HepG2 (cell line): ENCODE data around the gene GNG7. TPM values are rescaled to one million over a fixed set of nuclear protein-coding genes. Genes with fewer than 3 reads are reported as not detected.

Experiments
- AHR ChIP-seq: IDR thresholded peaks from 2 replicates; pipeline ENCODE4 v1.6.1; 2018; ENCODE audit warnings: missing genetic modification reagents, missing compliant biosample characterization
- AKAP8 ChIP-seq: sonication (generic); formaldehyde crosslinking; IDR thresholded peaks from 2 replicates; pipeline ENCODE4 v1.5.1; 2020; ENCODE audit warnings: mild to moderate bottlenecking, missing genetic modification reagents
- CBX2 ChIP-seq, 2 experiments: fragments of 200-600 bp in 1 of 2; sonication (generic); formaldehyde crosslinking in 1 of 2; IDR thresholded peaks; 2 replicates each; pipeline versions ENCODE4 v1.7.0 to v1.8.1; 2018 to 2022; ENCODE audit warnings: low read depth in 2 of 2, low read length in 1 of 2, mild to moderate bottlenecking in 1 of 2, missing genetic modification reagents in 1 of 2
- DPF2 ChIP-seq: sonication (generic); formaldehyde crosslinking; IDR thresholded peaks from 2 replicates; pipeline ENCODE4 v1.4.0; 2020; ENCODE audit warnings: mild to moderate bottlenecking, low read depth, missing genetic modification reagents, borderline replicate concordance
- FOXK1 ChIP-seq: sonication (generic); formaldehyde crosslinking; IDR thresholded peaks from 2 replicates; pipeline ENCODE4 v1.4.0; 2020; ENCODE audit warnings: low read depth, missing genetic modification reagents, borderline replicate concordance
- KDM2A ChIP-seq: sonication (generic); formaldehyde crosslinking; IDR thresholded peaks from 2 replicates; pipeline ENCODE4 v1.4.0; 2020; ENCODE audit warnings: low read depth, missing genetic modification reagents, borderline replicate concordance
- KLF13 ChIP-seq: sonication (generic); formaldehyde crosslinking; IDR thresholded peaks from 2 replicates; pipeline ENCODE4 v1.4.0; 2020; ENCODE audit warnings: mild to moderate bottlenecking, missing genetic modification reagents
- LCORL ChIP-seq, 2 experiments: fragments of 450-650 bp in 1 of 2; sonication (generic) in 1 of 2; formaldehyde crosslinking in 1 of 2; IDR thresholded peaks; 2 replicates each; pipeline versions ENCODE4 v1.5.0 to v1.6.1; 2017 to 2020; ENCODE audit warnings: antibody characterized with exemption in 1 of 2, missing genetic modification reagents in 1 of 2
- MTA1 ChIP-seq: sonication (generic); formaldehyde crosslinking; IDR thresholded peaks from 2 replicates; pipeline ENCODE4 v1.4.0; 2020; ENCODE audit warnings: missing genetic modification reagents, mild to moderate bottlenecking, borderline replicate concordance
- MTF1 ChIP-seq: sonication (generic); formaldehyde crosslinking; IDR thresholded peaks from 2 replicates; pipeline ENCODE4 v1.5.0; 2020; ENCODE audit warnings: missing genetic modification reagents
- PAF1 ChIP-seq: IDR thresholded peaks from 2 replicates; pipeline ENCODE4 v1.6.1; 2016; ENCODE audit warnings: missing genetic modification reagents, missing compliant biosample characterization
- PAWR ChIP-seq: sonication (generic); formaldehyde crosslinking; IDR thresholded peaks from 2 replicates; pipeline ENCODE4 v1.4.0; 2020; ENCODE audit warnings: missing genetic modification reagents, mild to moderate bottlenecking, borderline replicate concordance
- POLR2A ChIP-seq, 2 experiments: IDR thresholded peaks; 2 replicates each; pipeline ENCODE4 v1.6.1; 2011; ENCODE audit warnings: low read depth in 2 of 2, low read length in 2 of 2, mild to moderate bottlenecking in 1 of 2, moderate library complexity in 1 of 2; ENCODE audit not compliant: insufficient read depth in 1 of 2
- RAD21 ChIP-seq: fragments of 450-650 bp; formaldehyde crosslinking; IDR thresholded peaks from 2 replicates; pipeline ENCODE4 v1.5.0; 2020; ENCODE audit warnings: mild to moderate bottlenecking
- SSRP1 ChIP-seq: IDR thresholded peaks from 2 replicates; pipeline ENCODE4 v1.6.1; 2016; ENCODE audit warnings: control low read depth
- TCF12 ChIP-seq, 2 experiments: fragments of 450-650 bp in 1 of 2; sonication (generic) in 1 of 2; formaldehyde crosslinking in 1 of 2; IDR thresholded peaks; 2 replicates each; pipeline versions ENCODE4 v1.6.1 to v1.8.0; 2017 to 2022; ENCODE audit warnings: antibody characterized with exemption in 1 of 2, mild to moderate bottlenecking in 1 of 2, missing genetic modification reagents in 1 of 2, moderate library complexity in 1 of 2
- TOPORS ChIP-seq: sonication (generic); formaldehyde crosslinking; IDR thresholded peaks from 2 replicates; pipeline ENCODE4 v1.8.0; 2023; ENCODE audit warnings: mild to moderate bottlenecking, missing genetic modification reagents
- TP53 ChIP-seq: sonication (generic); formaldehyde crosslinking; conservative IDR thresholded peaks from 2 replicates; pipeline ENCODE4 v1.4.0; 2020; ENCODE audit warnings: missing genetic modification reagents
- ZBTB10 ChIP-seq: sonication (generic); formaldehyde crosslinking; IDR thresholded peaks from 2 replicates; pipeline ENCODE4 v1.4.0; 2020; ENCODE audit warnings: missing genetic modification reagents, borderline replicate concordance
- ZFX ChIP-seq: sonication (generic); formaldehyde crosslinking; IDR thresholded peaks from 2 replicates; pipeline ENCODE4 v1.4.0; 2020; ENCODE audit warnings: mild to moderate bottlenecking, low read depth, missing genetic modification reagents, moderate library complexity
- ZFY ChIP-seq: sonication (generic); formaldehyde crosslinking; IDR thresholded peaks from 2 replicates; pipeline ENCODE4 v1.4.0; 2020; ENCODE audit warnings: missing genetic modification reagents
- ZNF101 ChIP-seq: sonication (generic); formaldehyde crosslinking; IDR thresholded peaks from 2 replicates; pipeline ENCODE4 v1.4.0; 2020; ENCODE audit warnings: mild to moderate bottlenecking, low read depth, missing genetic modification reagents, borderline replicate concordance
- ZNF234 ChIP-seq: sonication (generic); formaldehyde crosslinking; conservative IDR thresholded peaks from 2 replicates; pipeline ENCODE4 v1.5.1; 2020; ENCODE audit warnings: mild to moderate bottlenecking, missing genetic modification reagents
- ZNF260 ChIP-seq: sonication (generic); formaldehyde crosslinking; IDR thresholded peaks from 2 replicates; pipeline ENCODE4 v1.4.0; 2020; ENCODE audit warnings: missing genetic modification reagents, low read depth, mild to moderate bottlenecking, borderline replicate concordance
- ZNF432 ChIP-seq: sonication (generic); formaldehyde crosslinking; IDR thresholded peaks from 2 replicates; pipeline ENCODE4 v1.5.0; 2020; ENCODE audit warnings: missing genetic modification reagents, mild to moderate bottlenecking, borderline replicate concordance
- ZNF547 ChIP-seq: sonication (generic); formaldehyde crosslinking; IDR thresholded peaks from 2 replicates; pipeline ENCODE4 v1.5.1; 2020; ENCODE audit warnings: mild to moderate bottlenecking, missing genetic modification reagents
- ZNF605 ChIP-seq: sonication (generic); formaldehyde crosslinking; IDR thresholded peaks from 2 replicates; pipeline ENCODE4 v1.8.0; 2022; ENCODE audit warnings: mild to moderate bottlenecking, missing genetic modification reagents
- ZNF7 ChIP-seq: IDR thresholded peaks from 2 replicates; pipeline ENCODE4 v1.6.1; 2016; ENCODE audit warnings: missing biosample characterization, missing genetic modification reagents
- ZNF775 ChIP-seq: sonication (generic); formaldehyde crosslinking; IDR thresholded peaks from 2 replicates; pipeline ENCODE4 v1.4.0; 2020; ENCODE audit warnings: missing genetic modification reagents, mild to moderate bottlenecking, moderate library complexity, borderline replicate concordance
- polyA plus RNA-seq, 8 experiments: library from polyadenylated mRNA; depleted of rRNA in 3 of 8; stranded (reverse) in 7 of 8; unstranded in 1 of 8; fragments of >200 nt; fragmentation: Illumina TruSeq in 4 of 8; extraction: Trizol in 4 of 8; gene quantifications; 2 replicates each; pipeline versions ENCODE4 v1.2.1 to v1.2.3, GENCODE V29; 2011 to 2016; ENCODE audit warnings: low read depth in 4 of 8, missing spikeins in 1 of 8, mixed read lengths in 1 of 8; ENCODE audit not compliant: insufficient read depth in 1 of 8
- total RNA-seq, 5 experiments: library from RNA; depleted of rRNA; stranded (reverse); fragments of >200 nt; fragmentation: Illumina TruSeq; extraction: Trizol; gene quantifications; 2 replicates each; pipeline ENCODE4 v1.2.3, GENCODE V29; 2016; ENCODE audit warnings: low read depth in 1 of 5

The GNG7 gene
- total and polyA plus RNA-seq, 2 of the 13 experiments (the other 11 are each of a cell fraction or from before 2014, with no cell fraction given): 1.4 to 3.3 TPM

- peak; percentile 28; the same call in 1 of the 2 replicates for TF ChIP-seq ZBTB10 (CRISPR knock-in tag)
- TF ChIP-seq FOXK1 (CRISPR knock-in tag): no peak
- no peak for TF ChIP-seq TP53
- peak; percentile 71; the same call in 1 of the 2 replicates for TF ChIP-seq AKAP8
- TF ChIP-seq POLR2A (IDR thresholded peaks at IDR 0.05; ENCODE audit: insufficient read depth in 1 of 2, low read depth in 2 of 2, low read length in 2 of 2): peak in 1 of 2 experiments; percentile 74; a peak in 2 of 4 replicates
- TF ChIP-seq RAD21 (CRISPR knock-in tag): peak; percentile 77
- TF ChIP-seq ZFY: peak; percentile 71
- no peak for TF ChIP-seq TOPORS (CRISPR knock-in tag)
- no peak for TF ChIP-seq TCF12 (IDR thresholded peaks at IDR 0.05)
- 0 out of 2 replicates have a peak, but pooled peaks have one; percentile 21 for TF ChIP-seq TCF12 (CRISPR knock-in tag; IDR thresholded peaks at IDR 0.05)
- no peak for TF ChIP-seq ZNF7 (CRISPR knock-in tag)
- TF ChIP-seq DPF2 (CRISPR knock-in tag): peak; percentile 78
- no peak for TF ChIP-seq PAF1 (CRISPR knock-in tag)
- TF ChIP-seq CBX2 (IDR thresholded peaks at IDR 0.05; ENCODE audit: low read depth, low read length): no peak
- TF ChIP-seq CBX2 (CRISPR knock-in tag; IDR thresholded peaks at IDR 0.05; ENCODE audit: low read depth): no peak
- TF ChIP-seq LCORL (IDR thresholded peaks at IDR 0.05): peak; percentile 32; the same call in 1 of the 2 replicates
- peak; percentile 99 for TF ChIP-seq LCORL (CRISPR knock-in tag; IDR thresholded peaks at IDR 0.05)
- TF ChIP-seq ZNF605: peak; percentile 44; the same call in 1 of the 2 replicates
- no peak for TF ChIP-seq SSRP1 (CRISPR knock-in tag)
- TF ChIP-seq PAWR (CRISPR knock-in tag): no peak
- TF ChIP-seq ZNF101 (CRISPR knock-in tag): no peak
- TF ChIP-seq ZNF547 (CRISPR knock-in tag): peak; percentile 66
- peak; percentile 78; the same call in 1 of the 2 replicates for TF ChIP-seq KDM2A (CRISPR knock-in tag)
- TF ChIP-seq ZNF432 (CRISPR knock-in tag): no peak
- no peak for TF ChIP-seq KLF13 (CRISPR knock-in tag)
- no peak for TF ChIP-seq AHR (CRISPR knock-in tag)
- TF ChIP-seq ZNF260 (CRISPR knock-in tag): no peak
- TF ChIP-seq ZFX (CRISPR knock-in tag): peak; percentile 87
- no peak; the same call in 1 of the 2 replicates for TF ChIP-seq ZNF234 (CRISPR knock-in tag)
- no peak for TF ChIP-seq MTF1 (CRISPR knock-in tag)
- peak; percentile 77; the same call in 1 of the 2 replicates for TF ChIP-seq MTA1 (CRISPR knock-in tag)
- TF ChIP-seq ZNF775 (CRISPR knock-in tag): peak; percentile 75
Measured at GRCh38 chr19:2540646-2541454, 161.6 kb downstream of the GNG7 start (continued).
